ENCODE measurements around the gene RMDN2. TPM values are rescaled to one million over a fixed set of nuclear protein-coding genes. Genes with fewer than 3 reads are reported as not detected.

RMDN2 gene
- total RNA-seq, 4 donors from 2014 or later: 9.6 to 14.4 (median 12.0) TPM

DNA sequence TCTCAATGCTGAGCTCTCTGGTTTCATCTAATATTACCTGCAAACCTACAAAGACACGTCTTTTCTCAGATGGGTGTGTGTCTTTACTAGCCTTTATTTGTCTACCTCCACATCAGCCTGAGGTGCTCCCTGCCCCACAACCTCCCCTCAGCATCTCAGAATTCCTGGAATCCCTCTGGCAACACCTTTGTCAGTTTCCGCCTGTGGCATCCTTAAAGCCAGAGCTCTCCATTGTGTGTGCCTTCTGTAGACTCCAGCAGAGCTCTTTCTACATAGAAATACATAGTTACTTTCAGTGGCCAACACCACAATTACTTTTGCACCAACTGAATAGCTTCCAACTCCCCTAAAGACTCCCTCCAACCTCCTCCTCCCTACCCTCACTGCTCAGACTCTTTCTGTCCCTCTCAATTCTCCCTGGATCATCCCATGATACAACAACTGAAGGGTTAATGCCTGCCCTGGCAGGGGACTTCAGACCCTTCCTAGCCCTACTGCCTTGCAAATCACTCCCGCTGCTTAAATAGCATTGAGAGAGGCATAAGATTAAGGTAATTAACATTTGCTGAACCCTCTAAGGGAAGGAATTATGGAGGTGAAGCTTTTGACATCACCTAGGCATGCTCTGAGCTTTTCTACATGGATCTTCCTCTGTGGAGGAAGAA lies 39.6 kb upstream of the RMDN2 start:
- H3K27me3 ChIP-seq: no peaks in the 10 kb centered on the region
- no peak for TF ChIP-seq EP300 (IDR thresholded peaks at IDR 0.05)
- TF ChIP-seq, protein P1, sequence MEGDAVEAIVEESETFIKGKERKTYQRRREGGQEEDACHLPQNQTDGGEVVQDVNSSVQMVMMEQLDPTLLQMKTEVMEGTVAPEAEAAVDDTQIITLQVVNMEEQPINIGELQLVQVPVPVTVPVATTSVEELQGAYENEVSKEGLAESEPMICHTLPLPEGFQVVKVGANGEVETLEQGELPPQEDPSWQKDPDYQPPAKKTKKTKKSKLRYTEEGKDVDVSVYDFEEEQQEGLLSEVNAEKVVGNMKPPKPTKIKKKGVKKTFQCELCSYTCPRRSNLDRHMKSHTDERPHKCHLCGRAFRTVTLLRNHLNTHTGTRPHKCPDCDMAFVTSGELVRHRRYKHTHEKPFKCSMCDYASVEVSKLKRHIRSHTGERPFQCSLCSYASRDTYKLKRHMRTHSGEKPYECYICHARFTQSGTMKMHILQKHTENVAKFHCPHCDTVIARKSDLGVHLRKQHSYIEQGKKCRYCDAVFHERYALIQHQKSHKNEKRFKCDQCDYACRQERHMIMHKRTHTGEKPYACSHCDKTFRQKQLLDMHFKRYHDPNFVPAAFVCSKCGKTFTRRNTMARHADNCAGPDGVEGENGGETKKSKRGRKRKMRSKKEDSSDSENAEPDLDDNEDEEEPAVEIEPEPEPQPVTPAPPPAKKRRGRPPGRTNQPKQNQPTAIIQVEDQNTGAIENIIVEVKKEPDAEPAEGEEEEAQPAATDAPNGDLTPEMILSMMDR (IDR thresholded peaks at IDR 0.05): no peak
- no peak for TF ChIP-seq POLR2A (IDR thresholded peaks at IDR 0.05)
- H3K4me1 ChIP-seq: no peaks in the 10 kb centered on the region
- 66% methylated on average over 3 of the region's 3 CpGs for WGBS, 2 donors
- no peak overlapping the region for H3K27ac ChIP-seq
- H3K4me3 ChIP-seq: no peak overlapping the region
- no peaks in the 10 kb centered on the region for H3K9me3 ChIP-seq
- no peaks in the 10 kb centered on the region for H3K36me3 ChIP-seq
- no peak for DNase-seq (ENCODE audit: low spot score in 2 of 2)

GRCh38 chr2:37886745-37887144 lies 38.3 kb upstream of the RMDN2 start:
- no peaks in the 10 kb centered on the region for H3K27me3 ChIP-seq
- H3K9me3 ChIP-seq: no peaks in the 10 kb centered on the region
- TF ChIP-seq EP300 (IDR thresholded peaks at IDR 0.05): no peak
- TF ChIP-seq POLR2A (IDR thresholded peaks at IDR 0.05): no peak
- TF ChIP-seq, protein P1 (IDR thresholded peaks at IDR 0.05): no peak
- no peaks in the 10 kb centered on the region for H3K36me3 ChIP-seq
- WGBS, 2 donors: 79% methylated on average over 5 of the region's 5 CpGs
- no peak for DNase-seq (ENCODE audit: low spot score in 2 of 2)
- H3K27ac ChIP-seq: no peak overlapping the region
- no peak overlapping the region for H3K4me3 ChIP-seq
- peaks cover 0 to 8% (median 0%) of the 10 kb centered on the region in 4 donors for H3K4me1 ChIP-seq

GRCh38 chr2:37887286-37887685 lies 37.8 kb upstream of the RMDN2 start:
- TF ChIP-seq POLR2A (IDR thresholded peaks at IDR 0.05) (no peak), EP300 (IDR thresholded peaks at IDR 0.05) (no peak)
- TF ChIP-seq, protein P1 (IDR thresholded peaks at IDR 0.05): no peak
- DNase-seq (ENCODE audit: low spot score in 2 of 2): no peak
- Histone ChIP-seq H3K4me1 (peaks cover 0 to 8% (median 0%) of the 10 kb centered on the region in 4 donors), H3K36me3 (no peaks in the 10 kb centered on the region), H3K27me3 (no peaks in the 10 kb centered on the region), H3K27ac (no peak overlapping the region), H3K9me3 (no peaks in the 10 kb centered on the region), H3K4me3 (no peak overlapping the region)
- WGBS, 2 donors: 71 to 79% methylated on average over 4 of the region's 4 CpGs

GRCh38 chr2:37890893-37891495 lies 34.1 kb upstream of the RMDN2 start:
- DNase-seq (ENCODE audit: low spot score in 2 of 2): peak; percentile 35 to 66
- Histone ChIP-seq H3K4me1 (peaks cover 0 to 23% (median 7%) of the 10 kb centered on the region in 4 donors), H3K27me3 (no peaks in the 10 kb centered on the region), H3K27ac (no peak overlapping the region), H3K9me3 (no peaks in the 10 kb centered on the region), H3K4me3 (no peak overlapping the region), H3K36me3 (no peaks in the 10 kb centered on the region)
- 25 to 27% methylated on average over 8 of the region's 8 CpGs for WGBS, 2 donors
- TF ChIP-seq POLR2A (IDR thresholded peaks at IDR 0.05) (no peak), EP300 (IDR thresholded peaks at IDR 0.05) (peak in 1 of 2 donors; percentile 9)
- TF ChIP-seq, protein P1 (IDR thresholded peaks at IDR 0.05): peak; percentile 68 to 79 (median 71)

DNA sequence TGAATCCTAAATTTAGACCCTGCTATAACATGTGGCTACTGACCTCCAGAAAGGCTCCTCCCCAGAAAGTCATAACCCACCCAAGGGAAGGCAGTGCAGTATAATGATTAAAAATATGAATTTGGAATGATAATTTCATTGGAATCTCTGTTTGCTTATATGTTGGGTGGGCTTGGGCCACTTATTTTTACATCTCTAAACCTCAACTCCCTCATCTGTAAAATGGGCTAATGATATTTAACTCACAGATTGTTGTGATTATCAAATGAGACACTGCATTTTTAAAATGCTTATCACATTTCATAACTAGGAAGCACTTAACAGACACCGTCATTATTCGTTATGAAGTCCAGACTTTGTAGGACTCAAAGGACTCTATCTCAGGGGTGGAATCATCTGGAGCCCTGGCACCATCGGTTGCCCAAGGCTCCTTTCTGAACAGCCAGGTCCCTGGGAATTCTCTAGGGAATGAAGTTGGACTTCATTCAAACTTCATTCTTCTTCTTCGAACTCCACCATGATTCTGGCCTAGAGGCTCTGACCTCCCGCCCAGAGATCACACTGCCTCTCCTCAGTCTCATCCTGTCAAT lies 33.1 kb upstream of the RMDN2 start:
- WGBS, 2 donors: 38 to 53% methylated on average over 5 of the region's 5 CpGs
- TF ChIP-seq EP300 (IDR thresholded peaks at IDR 0.05) (no peak), POLR2A (IDR thresholded peaks at IDR 0.05) (no peak)
- TF ChIP-seq, protein P1 (IDR thresholded peaks at IDR 0.05): no peak
- no peak overlapping the region for H3K4me3 ChIP-seq
- no peaks in the 10 kb centered on the region for H3K27me3 ChIP-seq
- H3K9me3 ChIP-seq: no peaks in the 10 kb centered on the region
- H3K36me3 ChIP-seq: no peaks in the 10 kb centered on the region
- H3K4me1 ChIP-seq: peaks cover 0 to 23% (median 7%) of the 10 kb centered on the region in 4 donors
- H3K27ac ChIP-seq: no peak overlapping the region
- DNase-seq (ENCODE audit: low spot score in 2 of 2): no peak

Data from tibial nerve (tissue), 4 donors.